ENCODE data around the gene SH3RF1.

The SH3RF1 gene

GRCh38 chr4:169175035-169175434 is 95.7 kb downstream of the SH3RF1 start:
- Histone ChIP-seq H3K27me3 (ENCODE audit: control insufficient read depth, insufficient read depth, low read length) (no peaks in the 10 kb centered on the region), H3K36me3 (ENCODE audit: control insufficient read depth, insufficient read depth, low read length) (no peaks in the 10 kb centered on the region), H3K27ac (ENCODE audit: low read depth, low read length) (no peak overlapping the region), H3K9ac (ENCODE audit: low read length) (no peak overlapping the region), H3K4me3 (ENCODE audit: low read length) (no peak overlapping the region), H3K4me1 (ENCODE audit: control insufficient read depth, insufficient read depth, low read length) (peaks cover 6% of the 10 kb centered on the region)

GRCh38 chr4:169174247-169174646 is 96.5 kb downstream of the SH3RF1 start:
- Histone ChIP-seq H3K4me3 (ENCODE audit: low read length) (no peak overlapping the region), H3K27ac (ENCODE audit: low read depth, low read length) (no peak overlapping the region), H3K4me1 (ENCODE audit: control insufficient read depth, insufficient read depth, low read length) (peaks cover 4% of the 10 kb centered on the region), H3K27me3 (ENCODE audit: control insufficient read depth, insufficient read depth, low read length) (no peaks in the 10 kb centered on the region), H3K36me3 (ENCODE audit: control insufficient read depth, insufficient read depth, low read length) (no peaks in the 10 kb centered on the region), H3K9ac (ENCODE audit: low read length) (no peak overlapping the region)

- Histone ChIP-seq H3K27me3 (ENCODE audit: control insufficient read depth, insufficient read depth, low read length) (no peaks in the 10 kb centered on the region), H3K4me3 (ENCODE audit: low read length) (no peak overlapping the region), H3K36me3 (ENCODE audit: control insufficient read depth, insufficient read depth, low read length) (no peaks in the 10 kb centered on the region), H3K27ac (ENCODE audit: low read depth, low read length) (no peak overlapping the region), H3K4me1 (ENCODE audit: control insufficient read depth, insufficient read depth, low read length) (peaks cover 4% of the 10 kb centered on the region), H3K9ac (ENCODE audit: low read length) (no peak overlapping the region)
These were observed 102.5 kb downstream of the SH3RF1 start for GRCh38 chr4:169167957-169168858.

GRCh38 chr4:169164669-169165415 is 105.9 kb downstream of the SH3RF1 start:
- H3K4me1 ChIP-seq (ENCODE audit: control insufficient read depth, insufficient read depth, low read length) = peaks cover 7% of the 10 kb centered on the region
- no peaks in the 10 kb centered on the region for H3K36me3 ChIP-seq (ENCODE audit: control insufficient read depth, insufficient read depth, low read length)

GRCh38 chr4:169163947-169164668 is 106.6 kb downstream of the SH3RF1 start:
- no peak overlapping the region for H3K4me3 ChIP-seq (ENCODE audit: low read length)
- no peaks in the 10 kb centered on the region for H3K27me3 ChIP-seq (ENCODE audit: control insufficient read depth, insufficient read depth, low read length)
- peaks cover 7% of the 10 kb centered on the region for H3K4me1 ChIP-seq (ENCODE audit: control insufficient read depth, insufficient read depth, low read length)
- H3K9ac ChIP-seq (ENCODE audit: low read length) = no peak overlapping the region
- H3K36me3 ChIP-seq (ENCODE audit: control insufficient read depth, insufficient read depth, low read length) = no peaks in the 10 kb centered on the region
- no peak overlapping the region for H3K27ac ChIP-seq (ENCODE audit: low read depth, low read length)

More at GRCh38 chr4:169164669-169165415, 105.9 kb downstream of the SH3RF1 start:
- H3K4me3 ChIP-seq (ENCODE audit: low read length) = no peak overlapping the region
- H3K27me3 ChIP-seq (ENCODE audit: control insufficient read depth, insufficient read depth, low read length) = no peaks in the 10 kb centered on the region
- H3K27ac ChIP-seq (ENCODE audit: low read depth, low read length) = no peak overlapping the region
- H3K9ac ChIP-seq (ENCODE audit: low read length) = no peak overlapping the region

- no peak overlapping the region for H3K27ac ChIP-seq (ENCODE audit: low read depth, low read length)
- H3K4me1 ChIP-seq (ENCODE audit: control insufficient read depth, insufficient read depth, low read length) = peaks cover 7% of the 10 kb centered on the region
- no peaks in the 10 kb centered on the region for H3K27me3 ChIP-seq (ENCODE audit: control insufficient read depth, insufficient read depth, low read length)
- no peaks in the 10 kb centered on the region for H3K36me3 ChIP-seq (ENCODE audit: control insufficient read depth, insufficient read depth, low read length)
- no peak overlapping the region for H3K9ac ChIP-seq (ENCODE audit: low read length)
- no peak overlapping the region for H3K4me3 ChIP-seq (ENCODE audit: low read length)
These were observed 107.3 kb downstream of the SH3RF1 start for GRCh38 chr4:169163495-169163894.

- peaks cover 7% of the 10 kb centered on the region for H3K4me1 ChIP-seq (ENCODE audit: control insufficient read depth, insufficient read depth, low read length)
- H3K9ac ChIP-seq (ENCODE audit: low read length) = no peak overlapping the region
These were observed 109.9 kb downstream of the SH3RF1 start for GRCh38 chr4:169160825-169161224.

GRCh38 chr4:169159624-169160171 is 111.1 kb downstream of the SH3RF1 start:
- H3K4me1 ChIP-seq (ENCODE audit: control insufficient read depth, insufficient read depth, low read length) = peaks cover 7% of the 10 kb centered on the region
- no peak overlapping the region for H3K27ac ChIP-seq (ENCODE audit: low read depth, low read length)
- H3K9ac ChIP-seq (ENCODE audit: low read length) = no peak overlapping the region
- H3K36me3 ChIP-seq (ENCODE audit: control insufficient read depth, insufficient read depth, low read length) = no peaks in the 10 kb centered on the region
- H3K27me3 ChIP-seq (ENCODE audit: control insufficient read depth, insufficient read depth, low read length) = no peaks in the 10 kb centered on the region
- H3K4me3 ChIP-seq (ENCODE audit: low read length) = no peak overlapping the region

More at GRCh38 chr4:169160825-169161224, 109.9 kb downstream of the SH3RF1 start:
- Histone ChIP-seq H3K4me3 (ENCODE audit: low read length) (no peak overlapping the region), H3K27ac (ENCODE audit: low read depth, low read length) (no peak overlapping the region), H3K36me3 (ENCODE audit: control insufficient read depth, insufficient read depth, low read length) (no peaks in the 10 kb centered on the region), H3K27me3 (ENCODE audit: control insufficient read depth, insufficient read depth, low read length) (no peaks in the 10 kb centered on the region)

GRCh38 chr4:169158861-169159260 is 111.9 kb downstream of the SH3RF1 start:
- no peak overlapping the region for H3K9ac ChIP-seq (ENCODE audit: low read length)
- H3K4me1 ChIP-seq (ENCODE audit: control insufficient read depth, insufficient read depth, low read length) = peaks cover 7% of the 10 kb centered on the region
- no peak overlapping the region for H3K27ac ChIP-seq (ENCODE audit: low read depth, low read length)

GRCh38 chr4:169158046-169158445 is 112.7 kb downstream of the SH3RF1 start:
- Histone ChIP-seq H3K27ac (ENCODE audit: low read depth, low read length) (no peak overlapping the region), H3K4me1 (ENCODE audit: control insufficient read depth, insufficient read depth, low read length) (peaks cover 7% of the 10 kb centered on the region), H3K27me3 (ENCODE audit: control insufficient read depth, insufficient read depth, low read length) (no peaks in the 10 kb centered on the region)

More at GRCh38 chr4:169158861-169159260, 111.9 kb downstream of the SH3RF1 start:
- Histone ChIP-seq H3K36me3 (ENCODE audit: control insufficient read depth, insufficient read depth, low read length) (no peaks in the 10 kb centered on the region), H3K27me3 (ENCODE audit: control insufficient read depth, insufficient read depth, low read length) (no peaks in the 10 kb centered on the region), H3K4me3 (ENCODE audit: low read length) (no peak overlapping the region)

GRCh38 chr4:169156392-169156791 is 114.4 kb downstream of the SH3RF1 start:
- Histone ChIP-seq H3K4me1 (ENCODE audit: control insufficient read depth, insufficient read depth, low read length) (peaks cover 7% of the 10 kb centered on the region), H3K27me3 (ENCODE audit: control insufficient read depth, insufficient read depth, low read length) (no peaks in the 10 kb centered on the region), H3K36me3 (ENCODE audit: control insufficient read depth, insufficient read depth, low read length) (no peaks in the 10 kb centered on the region), H3K4me3 (ENCODE audit: low read length) (no peak overlapping the region), H3K9ac (ENCODE audit: low read length) (no peak overlapping the region), H3K27ac (ENCODE audit: low read depth, low read length) (no peak overlapping the region)

More at GRCh38 chr4:169158046-169158445, 112.7 kb downstream of the SH3RF1 start:
- Histone ChIP-seq H3K4me3 (ENCODE audit: low read length) (no peak overlapping the region), H3K9ac (ENCODE audit: low read length) (no peak overlapping the region), H3K36me3 (ENCODE audit: control insufficient read depth, insufficient read depth, low read length) (no peaks in the 10 kb centered on the region)

- no peak overlapping the region for H3K27ac ChIP-seq (ENCODE audit: low read depth, low read length)
- no peaks in the 10 kb centered on the region for H3K36me3 ChIP-seq (ENCODE audit: control insufficient read depth, insufficient read depth, low read length)
- no peak overlapping the region for H3K9ac ChIP-seq (ENCODE audit: low read length)
- H3K4me1 ChIP-seq (ENCODE audit: control insufficient read depth, insufficient read depth, low read length) = no peaks in the 10 kb centered on the region
- no peak overlapping the region for H3K4me3 ChIP-seq (ENCODE audit: low read length)
- H3K27me3 ChIP-seq (ENCODE audit: control insufficient read depth, insufficient read depth, low read length) = no peaks in the 10 kb centered on the region
These were observed 116.6 kb downstream of the SH3RF1 start for GRCh38 chr4:169154121-169154520.

Data from rectal smooth muscle tissue (tissue), 1 donor.